HG03135 (cell line): Measurements from ENCODE around the gene VDR.
A peak's percentile ranks its signal among the peaks of the same experiment; 100 is the strongest.

Experiments
- ATAC-seq: cut with Tn5 transposase; IDR thresholded peaks from one replicate; pipeline ENCODE4 v1.9.1; 2021; ENCODE audit warnings: mild to moderate bottlenecking, moderate library complexity; ENCODE audit not compliant: unreplicated experiment

The VDR gene

DNA sequence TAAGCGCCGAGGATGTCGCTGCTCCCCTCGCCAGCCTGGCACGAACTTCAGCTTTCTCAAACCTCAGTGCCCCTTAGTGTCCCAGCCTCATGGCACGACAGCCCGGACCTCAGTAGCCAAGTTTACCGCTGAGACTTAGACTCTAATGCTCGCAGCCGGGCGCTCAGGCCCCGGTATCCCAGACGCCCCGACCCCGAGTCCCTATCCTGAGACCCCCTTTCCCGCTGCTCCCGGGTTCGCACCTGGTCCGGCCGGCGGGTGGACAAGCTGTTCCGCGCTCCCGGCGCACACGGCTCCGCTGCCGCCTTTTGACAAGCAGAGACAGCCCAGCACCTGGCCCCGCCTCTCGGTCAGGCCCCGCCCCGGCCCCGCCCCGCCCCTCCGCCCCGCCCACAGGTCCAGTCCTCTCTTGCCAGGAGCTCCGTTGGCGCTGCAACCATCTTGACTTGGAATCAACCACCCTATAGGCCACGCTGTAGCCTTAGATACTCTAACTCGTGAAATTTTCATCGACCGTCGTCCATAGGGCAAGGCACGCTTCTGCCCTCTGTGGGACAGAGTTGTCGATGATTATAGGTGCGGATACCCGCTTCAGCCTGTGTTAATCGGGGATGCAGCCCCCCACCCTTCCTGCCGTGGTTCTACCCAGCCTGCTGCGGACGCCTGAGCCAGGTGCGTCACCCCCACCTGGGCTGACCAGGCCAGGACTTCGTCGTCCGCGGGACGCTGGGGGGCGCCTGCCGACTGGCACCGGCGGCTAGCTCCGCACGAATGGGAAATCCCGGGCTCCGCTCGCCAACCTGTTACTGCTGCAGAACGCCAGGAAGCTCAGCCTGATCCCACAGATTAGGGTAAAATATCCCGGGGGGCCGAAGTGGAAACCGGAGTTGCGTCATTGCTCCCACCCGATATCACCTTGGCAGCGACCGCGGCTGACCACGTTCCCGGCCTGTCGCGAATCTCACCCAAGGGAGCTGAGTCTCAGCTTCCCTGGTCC is at the start of gene VDR:
Gene VDR (minus strand): TSS at position 282 of the 997 bp plus-strand sequence. CDS start 25,881 bp downstream, outside the sequence.
- ATAC-seq, result peak; percentile 71

DNA sequence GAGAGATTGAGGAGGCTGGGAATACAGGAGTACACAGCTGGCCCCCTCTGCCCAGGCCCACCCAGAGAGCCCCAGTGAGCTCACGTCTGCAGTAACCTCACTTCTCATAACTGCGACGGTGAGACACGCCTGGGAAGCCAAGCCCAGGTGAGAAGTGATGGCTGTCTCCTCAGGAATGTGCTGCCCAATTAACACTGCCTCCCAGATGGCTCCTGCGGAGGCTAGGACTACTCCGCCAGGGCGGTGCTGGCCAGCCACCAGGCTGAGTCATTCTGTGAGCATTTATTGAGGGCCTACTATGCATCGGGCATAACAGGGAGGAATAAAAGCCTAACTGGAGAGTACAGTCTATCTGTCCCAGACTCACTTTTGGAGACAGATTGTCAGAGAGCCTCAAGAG is 49.3 kb upstream of the VDR start:
- ATAC-seq, result no peak

DNA sequence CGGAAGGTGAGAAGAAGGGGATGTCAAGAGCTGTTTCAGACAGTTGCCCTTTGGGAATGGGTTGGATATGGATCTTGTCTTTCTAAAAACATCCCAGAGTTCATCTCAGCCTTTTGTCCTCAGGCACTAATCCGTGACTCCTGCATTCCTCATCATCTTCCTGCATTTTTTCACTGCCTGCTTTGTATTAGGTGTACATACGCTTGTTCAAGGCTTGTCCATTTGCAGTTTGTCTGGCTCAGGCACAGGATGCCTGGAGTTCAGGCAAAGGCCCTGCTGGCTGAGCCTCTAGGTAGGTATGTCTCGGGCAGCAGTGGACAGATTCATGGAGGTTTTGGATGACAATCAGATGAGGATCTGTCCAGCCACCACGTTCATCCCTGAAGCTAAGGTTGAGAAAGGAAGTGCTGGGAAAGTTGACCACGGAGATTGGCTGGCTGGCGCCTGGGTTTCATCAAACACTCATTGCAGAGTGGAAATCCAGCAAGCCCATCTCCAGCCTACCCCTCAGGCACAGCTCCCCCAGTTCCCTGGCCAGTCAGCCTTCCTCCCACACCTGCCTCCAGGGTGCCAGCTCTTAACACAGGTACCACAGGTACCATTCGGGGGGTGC is 46.2 kb upstream of the VDR start:
- no peak for ATAC-seq

DNA sequence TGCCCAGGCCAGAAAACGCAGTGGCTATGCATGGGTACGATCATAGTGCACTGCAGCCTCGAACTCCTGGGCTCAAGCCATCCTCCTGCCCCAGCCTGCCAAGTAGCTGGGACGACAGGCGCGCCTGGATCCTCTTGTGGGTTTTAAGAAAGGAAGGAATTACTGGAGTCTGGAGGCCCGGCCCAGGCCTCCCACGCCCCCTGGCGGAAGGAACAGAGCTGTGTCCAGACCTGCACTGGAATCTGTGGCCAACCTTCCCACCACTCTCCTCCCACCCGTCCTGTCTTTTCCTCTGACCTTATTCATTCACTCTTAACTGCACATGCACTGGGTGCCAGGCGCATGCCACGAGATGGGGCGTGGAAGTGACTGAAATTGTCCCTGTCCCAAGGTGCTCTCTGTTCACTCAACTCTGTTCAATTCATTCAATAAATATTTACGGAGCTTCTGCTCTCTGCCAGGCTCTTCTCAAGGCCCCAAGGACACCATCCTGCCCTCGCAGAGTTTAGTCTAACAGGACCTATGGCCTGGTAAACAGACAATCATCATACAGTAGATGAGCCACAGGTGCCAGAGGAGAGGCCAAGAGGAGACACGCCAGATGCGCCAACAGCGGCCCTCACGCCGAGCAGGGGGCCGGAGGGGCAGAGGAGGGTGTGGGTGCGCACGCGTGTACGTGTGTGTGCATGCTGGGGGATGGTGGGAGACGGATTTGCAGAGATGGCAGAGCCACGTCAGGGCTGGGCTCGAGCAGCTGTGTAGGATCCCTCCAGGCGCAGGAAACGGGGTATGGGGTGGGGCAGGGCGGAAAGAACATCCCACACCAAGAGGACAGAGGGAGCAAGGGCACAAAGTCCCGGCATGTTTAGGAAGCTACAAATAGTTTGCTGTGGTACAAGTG is 44.9 kb upstream of the VDR start:
- no peak for ATAC-seq

DNA sequence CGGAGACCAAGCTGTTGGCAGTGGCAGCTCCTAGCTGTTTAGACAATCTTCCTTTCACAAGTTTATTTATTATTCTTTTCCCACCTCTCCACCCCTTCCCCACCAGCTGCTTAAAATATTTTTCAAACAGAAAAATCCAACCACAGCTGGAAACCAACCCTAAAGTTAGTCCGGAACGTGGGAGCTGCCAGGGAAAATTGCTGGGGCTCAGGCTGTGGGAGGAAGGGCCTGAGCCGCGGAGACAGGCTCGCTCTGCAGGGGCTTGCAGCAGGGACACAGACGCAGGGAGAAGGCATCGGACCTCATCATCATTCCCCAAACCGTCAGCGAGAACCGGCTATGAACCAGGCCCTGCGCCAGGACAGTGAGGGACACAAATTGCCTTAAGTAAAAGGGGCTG is 42.5 kb upstream of the VDR start:
- no peak for ATAC-seq

DNA sequence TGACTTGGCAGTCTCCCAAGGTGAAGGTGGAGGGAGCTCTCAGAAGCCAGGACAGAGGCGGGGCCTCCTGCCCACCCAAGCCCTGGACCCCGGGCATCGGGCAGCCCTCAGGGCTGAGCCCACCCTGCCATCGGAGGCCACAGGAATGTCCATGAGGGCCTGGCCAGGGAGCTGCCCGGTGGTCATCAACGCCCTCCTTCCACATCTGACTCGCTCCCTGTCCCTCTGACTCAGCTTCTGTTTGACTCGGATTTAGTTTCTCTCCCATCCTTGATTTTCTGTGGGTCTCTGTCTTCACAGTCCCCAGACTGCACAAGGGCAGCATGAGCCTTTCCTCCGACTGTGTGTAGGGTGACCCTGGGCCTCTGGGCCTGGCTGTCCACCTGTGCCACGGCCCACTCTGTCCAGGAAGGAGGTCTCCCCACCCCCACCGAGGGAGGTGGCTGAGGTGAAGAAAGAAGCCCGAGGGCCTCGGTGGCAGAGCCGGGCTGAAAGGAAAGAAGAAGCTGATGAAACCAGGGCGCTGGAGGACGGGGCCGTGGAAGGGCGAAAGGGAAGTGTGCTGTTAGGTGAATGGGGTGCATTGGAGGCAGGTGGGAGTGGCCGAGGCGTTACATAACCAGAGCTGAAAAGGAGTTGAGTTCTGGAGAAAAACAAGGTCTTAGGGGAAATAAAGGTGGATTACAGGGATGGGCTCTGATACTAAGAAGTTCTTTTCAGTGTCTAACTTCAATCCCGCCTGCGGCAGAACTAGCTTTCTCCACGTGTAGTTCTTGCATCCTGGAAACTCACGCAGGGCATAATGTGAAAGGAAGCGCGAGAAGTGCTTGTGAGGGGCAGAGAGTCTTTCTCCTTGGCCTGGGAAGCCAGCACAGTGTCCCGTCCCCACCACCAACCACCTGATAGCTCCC is 41.9 kb upstream of the VDR start:
- no peak for ATAC-seq

DNA sequence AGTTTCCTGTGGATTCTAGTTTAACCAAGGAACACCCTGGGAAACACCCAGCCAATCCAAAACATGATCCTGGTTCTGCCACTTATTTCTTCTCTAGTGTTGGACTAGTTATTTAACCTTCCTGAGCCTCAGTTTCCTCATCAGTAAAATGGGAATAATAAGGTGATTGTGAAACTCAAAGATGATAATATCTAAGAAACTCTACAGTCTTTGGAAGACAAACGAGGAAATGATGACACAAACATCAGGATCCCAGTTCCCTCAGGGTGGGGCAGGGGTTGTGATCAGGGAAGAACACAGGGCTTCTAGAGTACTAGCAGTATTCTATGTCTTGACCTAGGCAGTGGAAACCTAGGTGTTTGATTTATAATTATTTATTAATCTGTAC is 40.5 kb upstream of the VDR start:
- ATAC-seq, result no peak

DNA sequence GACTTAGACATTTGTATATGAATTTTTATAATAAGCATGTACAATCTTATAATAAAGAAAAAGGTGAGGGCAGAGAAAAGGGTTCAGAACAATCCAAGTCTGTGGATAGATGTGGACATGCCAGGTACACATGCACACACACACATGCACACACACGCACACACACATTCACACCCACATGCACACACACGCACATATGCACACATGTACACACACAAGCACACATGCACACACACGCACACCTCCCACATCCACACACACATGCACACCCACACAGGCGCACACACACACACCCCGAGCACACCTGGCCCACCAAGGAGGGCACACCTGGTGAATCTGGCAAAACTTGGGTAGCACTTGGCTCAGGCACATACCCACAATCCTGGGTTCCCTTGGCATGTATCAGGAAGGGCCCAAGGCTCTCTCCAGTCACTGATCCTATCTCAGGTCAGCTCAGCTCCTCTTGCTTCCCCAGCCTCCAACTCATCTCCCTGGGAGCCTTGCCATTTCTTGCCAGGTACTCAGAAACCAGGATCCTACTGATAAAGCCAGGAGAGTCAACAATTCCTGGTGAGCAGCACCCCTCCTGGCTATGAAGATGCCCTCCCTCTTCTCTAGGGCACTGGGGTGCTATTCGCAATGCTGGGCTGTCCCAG is 40.0 kb upstream of the VDR start:
- no peak for ATAC-seq

DNA sequence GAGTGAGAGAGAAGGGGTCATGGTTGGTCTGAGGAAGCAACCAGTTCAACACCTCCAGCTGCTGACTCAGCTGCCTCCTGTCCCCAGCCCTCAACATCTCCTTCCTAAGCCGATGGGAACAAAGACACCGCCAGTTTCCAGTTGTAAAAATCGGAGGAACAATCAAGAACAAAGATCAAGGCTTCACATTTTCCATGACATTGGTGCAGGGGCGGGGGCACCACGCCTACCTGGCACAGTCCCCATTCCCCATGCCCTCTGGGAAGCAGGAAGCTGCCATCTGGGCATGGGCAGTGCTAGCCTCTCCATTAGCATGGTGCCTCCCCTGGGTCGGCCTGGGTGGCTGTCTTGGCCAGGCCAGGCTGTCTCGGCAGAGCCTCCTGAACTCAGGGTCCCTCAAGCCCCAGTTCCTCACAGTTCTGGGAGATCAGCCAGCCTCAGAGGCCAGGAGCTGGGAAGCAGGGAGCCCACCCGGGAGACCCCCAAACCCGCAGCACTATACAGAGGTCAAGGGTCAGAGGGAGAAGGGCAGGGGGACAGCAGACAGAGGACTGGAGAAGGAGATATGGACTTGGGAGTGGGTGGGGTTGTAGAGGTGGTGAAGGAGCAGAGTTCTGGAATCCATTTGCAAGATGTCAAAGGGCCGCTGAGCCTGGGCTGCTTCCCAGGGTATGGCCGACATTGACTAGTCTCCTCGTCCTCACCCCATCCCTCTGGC is 39.0 kb upstream of the VDR start:
- no peak for ATAC-seq

DNA sequence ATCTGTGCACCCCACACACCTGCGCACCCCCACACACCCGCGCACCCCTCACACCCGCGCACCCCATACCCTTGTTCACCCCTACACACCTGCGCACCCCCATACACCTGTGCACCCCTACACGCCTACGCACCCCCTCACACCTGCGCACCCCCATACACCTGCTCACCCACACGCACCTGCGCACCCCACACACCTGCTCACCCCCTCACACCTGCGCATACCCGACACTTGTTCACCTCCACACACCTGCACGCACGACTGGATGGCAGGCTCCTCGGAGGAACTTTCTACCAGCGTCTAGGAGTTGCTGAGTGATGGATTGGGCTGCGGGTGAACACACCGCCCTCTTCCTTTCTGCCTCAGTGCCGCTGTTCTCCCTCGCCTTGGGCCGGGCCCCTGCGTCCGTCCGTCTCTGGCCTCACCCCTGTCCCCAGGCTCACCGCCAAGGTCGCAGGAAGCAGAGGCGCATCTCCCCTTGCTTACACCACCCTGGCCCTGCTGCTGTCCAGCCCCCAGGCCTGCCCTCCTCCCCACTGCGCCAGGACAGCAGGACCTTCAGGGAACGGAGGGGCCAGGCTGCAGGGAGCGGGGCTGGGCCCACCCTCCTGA is 37.9 kb upstream of the VDR start:
- no peak for ATAC-seq

DNA sequence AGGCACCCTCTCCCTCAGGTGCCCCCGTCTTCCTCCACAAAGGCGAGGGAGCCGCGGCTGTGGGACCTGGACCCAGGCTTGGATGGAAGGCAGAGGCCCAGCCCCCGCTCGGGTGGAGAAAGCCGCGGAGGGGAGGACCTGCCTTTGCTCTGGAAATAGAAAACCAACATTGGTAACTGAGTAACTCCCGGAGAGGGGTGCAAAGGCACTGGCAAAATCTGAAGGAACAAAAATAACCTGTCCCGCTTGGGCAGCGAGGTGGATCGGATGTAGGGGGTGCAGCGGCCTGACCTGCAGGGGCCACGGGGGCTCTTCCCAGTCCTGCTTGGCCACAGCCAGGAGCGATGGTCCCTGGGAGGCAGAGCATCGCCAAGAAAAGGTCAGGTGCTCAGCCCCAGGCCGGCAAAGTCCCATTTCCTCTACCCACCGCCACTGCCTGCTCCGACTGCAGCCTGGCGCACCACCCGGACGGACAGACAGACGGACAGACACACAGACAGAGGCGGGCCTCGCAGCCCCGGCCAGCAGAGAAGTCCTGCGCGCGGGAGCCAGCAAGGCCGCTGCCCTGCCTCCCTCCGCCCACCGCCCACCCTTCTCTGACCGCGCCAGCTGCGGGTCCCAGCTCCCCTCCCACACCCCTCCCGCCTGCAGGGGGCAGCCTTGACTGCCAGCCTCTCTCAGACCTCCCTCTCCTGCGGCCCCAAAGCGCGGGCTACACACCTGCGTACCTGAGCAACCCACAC is 37.2 kb upstream of the VDR start:
- no peak for ATAC-seq

DNA sequence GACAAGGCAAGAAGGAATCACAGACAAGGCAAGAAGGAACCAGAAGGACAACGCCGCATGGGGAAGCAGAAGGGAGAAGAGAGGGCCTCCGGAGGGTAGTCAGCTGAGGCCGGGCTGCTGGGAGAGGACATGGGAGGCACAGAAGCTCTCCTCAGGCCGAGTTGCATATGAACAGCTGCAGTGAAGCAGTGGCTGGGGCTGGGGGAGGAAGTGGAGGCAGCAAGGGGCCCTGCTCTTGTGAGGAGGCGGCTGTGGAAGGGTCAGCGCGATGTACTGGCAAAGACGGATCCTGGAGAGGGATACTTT is 36.6 kb upstream of the VDR start:
- ATAC-seq, result no peak

DNA sequence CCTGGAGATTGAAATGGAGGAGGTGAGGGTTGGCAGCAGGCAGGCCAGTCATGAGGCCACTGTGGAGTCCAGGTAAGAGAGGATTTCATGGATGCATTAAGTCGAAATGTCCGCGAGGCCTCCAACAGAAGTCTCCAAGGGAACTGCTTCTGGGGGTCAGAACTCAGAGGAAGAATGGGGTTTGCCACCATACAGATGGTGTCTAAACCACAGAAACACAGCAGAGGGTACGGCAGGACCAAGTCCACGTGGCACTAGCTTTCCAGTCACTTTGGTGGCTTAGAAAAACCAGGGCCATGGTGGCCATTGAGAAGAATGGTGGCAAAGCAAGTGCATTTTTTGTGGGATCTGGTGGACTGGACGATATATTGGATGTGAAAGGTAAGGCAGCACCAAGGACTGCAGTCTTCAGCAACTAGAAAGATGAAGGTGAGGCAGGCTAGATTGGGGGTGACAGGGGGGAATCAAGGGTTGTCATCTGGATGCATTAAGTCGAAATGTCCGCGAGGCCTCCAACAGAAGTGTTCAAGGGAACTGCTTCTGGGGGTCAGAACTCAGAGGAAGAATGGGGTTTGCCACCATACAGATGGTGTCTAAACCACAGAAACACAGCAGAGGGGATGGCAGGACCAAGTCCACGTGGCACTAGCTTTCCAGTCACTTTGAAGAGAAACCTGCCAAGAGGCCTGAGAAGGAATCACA is 36.1 kb upstream of the VDR start:
- no peak for ATAC-seq

DNA sequence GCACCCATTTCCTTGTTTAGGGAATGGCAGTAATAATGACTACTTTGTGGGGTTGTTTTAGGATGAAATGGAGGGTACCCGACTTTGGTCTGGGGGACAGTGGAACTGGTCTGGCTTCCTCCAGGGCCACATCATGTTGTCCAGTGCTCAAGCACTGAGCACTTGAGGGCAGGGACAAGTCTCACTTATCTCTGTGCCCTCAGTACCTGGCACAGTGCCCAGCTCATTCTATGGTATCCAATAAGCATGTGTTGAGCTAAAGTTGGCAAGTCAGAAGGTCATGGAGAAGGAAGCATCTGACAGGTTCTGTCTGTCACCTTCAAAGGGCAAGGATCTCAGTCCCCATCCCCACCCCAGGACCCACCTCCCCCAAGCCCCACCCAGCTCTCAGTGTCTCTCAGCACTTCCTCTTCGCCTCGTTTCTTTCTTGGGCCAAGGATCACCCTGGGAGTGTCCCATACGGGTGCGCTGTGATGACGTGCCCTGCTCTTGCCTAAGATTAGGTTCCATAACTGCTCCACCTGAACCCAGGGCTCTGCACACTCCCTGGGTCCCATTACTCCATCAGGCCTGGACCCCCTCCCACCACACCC is 34.3 kb upstream of the VDR start:
- no peak for ATAC-seq

DNA sequence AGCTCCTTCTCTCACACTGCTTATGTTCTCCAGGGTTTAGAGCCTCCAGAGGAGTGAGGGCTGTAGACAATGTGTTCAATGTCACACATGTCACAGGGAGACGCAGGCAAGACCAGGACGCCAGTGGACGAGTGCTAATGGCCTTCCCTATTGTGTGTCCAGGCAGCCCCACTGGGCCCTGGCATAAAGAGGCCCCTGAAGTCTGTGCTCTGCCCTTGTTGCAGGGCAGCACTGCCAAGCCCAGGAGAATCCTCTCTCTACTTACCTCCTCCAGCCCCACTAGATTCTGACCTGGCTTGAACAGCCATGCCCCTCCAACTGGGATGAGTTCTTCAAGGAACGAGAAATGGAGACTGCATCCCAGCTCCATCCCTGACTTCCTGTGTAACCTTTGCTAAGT is 33.8 kb upstream of the VDR start:
- ATAC-seq, result no peak

DNA sequence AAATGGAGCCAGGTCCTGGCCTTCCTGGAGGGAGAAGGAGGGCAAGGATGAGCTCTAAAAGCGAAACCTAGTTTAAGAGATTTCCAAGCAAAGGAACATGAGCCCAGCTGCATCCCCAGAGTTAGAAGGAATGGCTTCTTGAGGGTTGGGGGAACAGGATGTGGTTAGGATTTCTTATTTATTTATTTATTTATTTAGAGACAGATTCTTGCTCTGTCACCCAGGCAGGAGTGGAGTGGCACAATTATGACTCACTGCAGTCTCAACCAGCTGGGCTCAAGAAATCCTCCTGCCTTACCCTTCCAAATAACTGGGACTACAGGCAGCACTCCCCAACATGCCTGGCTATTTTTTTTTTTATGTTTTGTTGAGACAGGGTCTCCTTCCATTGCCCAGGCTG is 33.3 kb upstream of the VDR start:
- no peak for ATAC-seq

DNA sequence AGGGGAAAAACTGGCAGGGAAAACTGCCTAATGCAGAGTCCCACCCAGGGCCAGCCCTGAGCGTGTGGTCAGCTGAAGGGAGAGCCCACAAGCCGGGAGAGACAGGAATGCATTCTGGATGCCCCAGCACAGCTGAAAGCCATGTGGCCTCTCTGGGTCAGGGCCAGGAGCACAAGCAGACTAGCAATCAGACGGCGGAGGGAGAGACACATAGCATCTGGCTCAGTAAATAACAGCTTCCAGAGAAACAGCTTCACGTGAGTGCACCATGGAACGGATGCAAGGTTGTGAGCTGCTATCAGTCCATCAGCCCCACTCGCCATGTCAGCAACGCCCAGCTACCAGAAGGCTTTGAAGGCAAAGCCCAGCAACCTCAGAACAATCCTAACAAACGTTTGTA is 30.4 kb upstream of the VDR start:
- ATAC-seq, result no peak
